Neutrophil (primary cell): ENCODE data around the gene SATB2.

ENCODE experiments used
- H3K27ac ChIP-seq: fragments of 200-600 bp; sonication (generic); 2 replicates; pipeline ENCODE4 v1.5.1; 2016; ENCODE audit warnings: mild to moderate bottlenecking, moderate library complexity
- H3K27me3 ChIP-seq: fragments of 200-600 bp; sonication (generic); 2 replicates; pipeline ENCODE4 v1.6.0; 2016; ENCODE audit warnings: mild to moderate bottlenecking
- H3K36me3 ChIP-seq: fragments of 200-600 bp; sonication (generic); 2 replicates; pipeline ENCODE4 v1.5.1; 2017
- H3K4me1 ChIP-seq, 2 experiments: fragments of 200-600 bp in 1 of 2; sonication (generic) in 1 of 2; 1 replicate in 1 of 2; 2 replicates in 1 of 2; pipeline versions ENCODE4 v1.5.1 to v1.6.1; 2013 to 2016; ENCODE audit warnings: low read depth in 1 of 2, low read length in 1 of 2, mild to moderate bottlenecking in 1 of 2, moderate library complexity in 1 of 2; ENCODE audit not compliant: control insufficient read depth in 1 of 2, insufficient read depth in 1 of 2
- H3K4me3 ChIP-seq, 2 experiments: fragments of 200-600 bp in 1 of 2; sonication (generic) in 1 of 2; 1 replicate in 1 of 2; 2 replicates in 1 of 2; pipeline ENCODE4 v1.5.1; 2013 to 2016; ENCODE audit warnings: low read depth in 1 of 2, low read length in 1 of 2, mild to moderate bottlenecking in 1 of 2, moderate library complexity in 1 of 2
- H3K9me3 ChIP-seq: fragments of 200-600 bp; sonication (generic); 2 replicates; pipeline ENCODE4 v1.5.1; 2016
- CTCF ChIP-seq: fragments of 200-600 bp; sonication (generic); IDR thresholded peaks from 2 replicates; pipeline ENCODE4 v1.5.1; 2016; ENCODE audit warnings: antibody characterized with exemption

The SATB2 gene

GRCh38 chr2:199288424-199288823, 169.3 kb downstream of the SATB2 start:
- no peak overlapping the region for H3K4me3 ChIP-seq
- H3K27ac ChIP-seq = no peak overlapping the region
- H3K36me3 ChIP-seq = no peaks in the 10 kb centered on the region
- TF ChIP-seq CTCF = no peak
- no peaks in the 10 kb centered on the region for H3K4me1 ChIP-seq
- no peaks in the 10 kb centered on the region for H3K9me3 ChIP-seq
- H3K27me3 ChIP-seq = no peaks in the 10 kb centered on the region

DNA sequence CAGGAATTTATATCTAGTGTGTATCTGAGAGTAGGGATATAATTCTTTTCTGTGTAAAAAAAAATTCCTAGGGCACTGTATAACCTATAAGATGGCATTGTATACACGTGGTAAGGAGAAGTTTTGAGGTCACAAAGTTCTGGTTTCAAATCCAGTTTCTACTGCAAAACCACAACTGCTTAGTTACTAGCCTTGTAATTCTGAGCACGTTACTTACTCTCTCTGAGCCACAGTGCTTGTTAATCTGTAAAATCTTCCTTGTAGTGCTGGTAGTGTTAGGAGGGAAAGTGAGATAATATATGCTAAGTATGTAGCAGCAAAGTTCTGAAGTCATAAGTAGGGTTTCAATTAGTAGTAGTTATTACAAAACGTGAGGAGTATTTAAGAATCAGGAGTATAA, 175.4 kb downstream of the SATB2 start:
- Histone ChIP-seq H3K27me3 (no peaks in the 10 kb centered on the region), H3K9me3 (no peaks in the 10 kb centered on the region), H3K4me3 (no peak overlapping the region), H3K36me3 (no peaks in the 10 kb centered on the region), H3K4me1 (no peaks in the 10 kb centered on the region), H3K27ac (no peak overlapping the region)
- no peak for TF ChIP-seq CTCF

DNA sequence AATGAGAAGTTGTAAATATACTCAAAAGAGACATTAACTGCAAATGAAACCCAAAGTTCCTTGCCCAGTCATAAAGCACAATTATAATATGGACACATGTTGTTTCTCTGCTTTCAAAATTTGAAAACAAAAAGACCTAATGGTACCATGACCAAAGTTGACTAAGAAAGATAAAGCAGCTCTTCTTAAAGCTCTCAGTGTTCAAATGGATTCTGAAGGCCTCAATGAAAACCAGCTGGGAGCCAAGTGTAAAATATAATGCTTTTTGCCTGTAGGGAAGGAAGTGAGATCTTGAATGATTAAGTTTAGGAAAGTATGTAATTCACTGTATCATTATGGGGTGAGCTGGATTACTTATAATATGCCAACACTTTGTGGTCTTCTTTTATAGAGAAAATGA, 178.6 kb downstream of the SATB2 start:
- Histone ChIP-seq H3K4me3 (no peak overlapping the region), H3K4me1 (no peaks in the 10 kb centered on the region), H3K36me3 (no peaks in the 10 kb centered on the region), H3K27ac (no peak overlapping the region), H3K9me3 (no peaks in the 10 kb centered on the region), H3K27me3 (no peaks in the 10 kb centered on the region)
- no peak for TF ChIP-seq CTCF

DNA sequence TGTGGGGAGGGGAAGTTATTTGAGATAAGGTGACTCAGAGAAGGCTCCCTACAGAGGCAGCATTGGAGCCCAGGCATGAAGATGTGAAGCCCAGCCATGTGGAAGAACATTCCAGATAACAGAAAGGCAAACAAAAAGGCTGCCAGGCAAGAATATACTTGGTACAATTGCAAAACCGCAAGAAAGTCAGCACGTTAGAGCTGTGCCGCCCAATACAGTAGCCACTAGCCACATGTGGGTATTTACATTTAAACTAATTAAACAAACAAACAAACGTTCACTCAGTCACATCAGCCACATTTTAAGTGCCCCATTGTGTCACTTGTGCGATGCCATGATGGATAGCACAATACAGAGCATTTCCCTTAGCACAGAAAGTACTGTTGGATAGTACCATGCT, 179.6 kb downstream of the SATB2 start:
- Histone ChIP-seq H3K4me1 (no peaks in the 10 kb centered on the region), H3K9me3 (no peaks in the 10 kb centered on the region), H3K27ac (no peak overlapping the region), H3K4me3 (no peak overlapping the region), H3K36me3 (no peaks in the 10 kb centered on the region), H3K27me3 (no peaks in the 10 kb centered on the region)
- TF ChIP-seq CTCF = no peak

GRCh38 chr2:199273042-199273511, 184.7 kb downstream of the SATB2 start:
- Histone ChIP-seq H3K4me1 (no peaks in the 10 kb centered on the region), H3K4me3 (no peak overlapping the region), H3K27me3 (no peaks in the 10 kb centered on the region), H3K9me3 (no peaks in the 10 kb centered on the region), H3K27ac (no peak overlapping the region), H3K36me3 (no peaks in the 10 kb centered on the region)
- no peak for TF ChIP-seq CTCF

GRCh38 chr2:199261936-199262335, 195.8 kb downstream of the SATB2 start:
- Histone ChIP-seq H3K9me3 (no peaks in the 10 kb centered on the region), H3K27ac (no peak overlapping the region), H3K4me1 (no peaks in the 10 kb centered on the region), H3K36me3 (no peaks in the 10 kb centered on the region), H3K4me3 (no peak overlapping the region), H3K27me3 (no peaks in the 10 kb centered on the region)
- TF ChIP-seq CTCF = no peak
